Hematopoietic multipotent progenitor cell (in vitro differentiated cells): ENCODE measurements around the gene C17orf107. TPM values are rescaled to one million over a fixed set of nuclear protein-coding genes. Genes with fewer than 3 reads are reported as not detected.
A peak's percentile ranks its signal among the peaks of the same experiment; 100 is the strongest.
"Not testable (repeated sequence)": the region's sequence is repeated elsewhere in the genome, so short reads cannot be mapped to it uniquely, and the experiment has no call there.

Source experiments
- DNase-seq, 3 donors: peaks; one replicate each; pipeline ENCODE4 v3.0.0-alpha.2; 2011 to 2015; ENCODE audit warnings: low read depth in 2 of 3, low spot score in 2 of 3
- total RNA-seq: library from RNA; depleted of rRNA; stranded (reverse); fragments of >200 nt; gene quantifications from one replicate; pipeline ENCODE4 v1.2.3, GENCODE V29; 2012

C17orf107 gene
- total RNA-seq: 18.3 TPM

GRCh38 chr17:4899341-4900230, at the start of gene C17orf107:
C17orf107 (plus strand) TSS chr17:4899536; CDS start chr17:4899763, 227 bp downstream.
- DNase-seq: peak; percentile 76 to 98 (median 97)

GRCh38 chr17:4850246-4850645, 49.1 kb upstream of the C17orf107 start:
- no peak for DNase-seq

GRCh38 chr17:4851084-4851483, 48.3 kb upstream of the C17orf107 start:
- DNase-seq: no peak

GRCh38 chr17:4852567-4853207, 46.6 kb upstream of the C17orf107 start:
- peak in 2 of 3 donors; percentile 54 to 66 for DNase-seq

- DNase-seq: peak in 1 of 3 donors; percentile 24
These were observed 46.1 kb upstream of the C17orf107 start for GRCh38 chr17:4853208-4853671.

GRCh38 chr17:4854111-4854681, 45.1 kb upstream of the C17orf107 start:
- DNase-seq: no peak

GRCh38 chr17:4856271-4856936, 42.9 kb upstream of the C17orf107 start:
- no peak for DNase-seq

- DNase-seq: no peak
These were observed 42.4 kb upstream of the C17orf107 start for GRCh38 chr17:4856937-4857314.

- DNase-seq: not testable (repeated sequence)
These were observed 42.0 kb upstream of the C17orf107 start for GRCh38 chr17:4857347-4857746.

GRCh38 chr17:4858068-4858881, 41.1 kb upstream of the C17orf107 start:
- DNase-seq: no peak

- DNase-seq: no peak
These were observed 40.5 kb upstream of the C17orf107 start for GRCh38 chr17:4858882-4859260.

GRCh38 chr17:4859816-4860625, 39.3 kb upstream of the C17orf107 start:
- no peak for DNase-seq

- DNase-seq: no peak
These were observed 38.7 kb upstream of the C17orf107 start for GRCh38 chr17:4860651-4861050.

- DNase-seq: no peak
These were observed 38.3 kb upstream of the C17orf107 start for GRCh38 chr17:4861052-4861451.

GRCh38 chr17:4862720-4863119, 36.6 kb upstream of the C17orf107 start:
- no peak for DNase-seq

- DNase-seq: no peak
These were observed 36.0 kb upstream of the C17orf107 start for GRCh38 chr17:4863321-4863720.

- not testable (repeated sequence) for DNase-seq
These were observed 31.8 kb upstream of the C17orf107 start for GRCh38 chr17:4867535-4867934.

GRCh38 chr17:4869058-4869998, 30.0 kb upstream of the C17orf107 start:
- not testable (repeated sequence) for DNase-seq
